Measurements from ENCODE around the gene NHEJ1.

NHEJ1 gene

DNA sequence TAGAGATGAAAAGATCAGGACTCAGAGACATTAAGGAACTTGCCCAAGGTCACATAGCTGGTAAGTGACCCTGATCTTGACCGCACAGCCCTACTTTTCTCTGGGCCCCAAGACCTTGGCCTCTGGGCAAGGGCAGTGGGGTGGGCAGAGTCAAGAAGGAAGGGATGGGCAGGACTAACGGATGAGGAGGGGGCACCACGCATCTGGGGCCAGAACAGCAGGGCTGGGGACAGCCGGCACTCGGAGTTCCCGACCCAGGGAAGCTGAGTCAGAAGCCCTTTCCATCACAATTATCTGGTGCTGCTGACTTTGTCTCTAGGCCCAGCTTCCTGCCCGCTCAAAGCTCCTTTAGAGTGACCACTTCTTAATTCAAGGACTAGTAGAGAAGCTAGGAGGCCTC, 133.7 kb downstream of the NHEJ1 start:
- no peak for DNase-seq

- DNase-seq = no peak
Observed at GRCh38 chr2:219025637-219026585, 134.7 kb downstream of the NHEJ1 start.

Data from activated CD4-positive, alpha-beta T cell treated with anti-CD3 and anti-CD28 coated beads, Interleukin-10, Interleukin-2, amounts not matched to agents 100 ng/mL and 50 ng/mL, durations not matched to agents 16 hours and 8 hours (primary cell).